ENCODE results near the gene KCTD16.

KCTD16 gene

GRCh38 chr5:144367991-144368390 lies 197.3 kb downstream of the KCTD16 start:
- no peak for TF ChIP-seq CTCF (IDR thresholded peaks at IDR 0.05; ENCODE audit: low read depth, low read length, missing control alignments)
- no peak overlapping the region for H3K4me3 ChIP-seq (replicated peaks; ENCODE audit: low read depth, low read length)
- no peak for DNase-seq (ENCODE audit: extremely low read depth, low read depth)

- no peak for DNase-seq (ENCODE audit: extremely low read depth, low read depth)
- no peak overlapping the region for H3K4me3 ChIP-seq (replicated peaks; ENCODE audit: low read depth, low read length)
- TF ChIP-seq CTCF (IDR thresholded peaks at IDR 0.05; ENCODE audit: low read depth, low read length, missing control alignments), result no peak
Measured at GRCh38 chr5:144368556-144368955, 197.9 kb downstream of the KCTD16 start.

GRCh38 chr5:144369006-144369405 lies 198.3 kb downstream of the KCTD16 start:
- DNase-seq (ENCODE audit: extremely low read depth, low read depth), result no peak
- TF ChIP-seq CTCF (IDR thresholded peaks at IDR 0.05; ENCODE audit: low read depth, low read length, missing control alignments), result no peak

GRCh38 chr5:144370273-144370672 lies 199.6 kb downstream of the KCTD16 start:
- no peak for DNase-seq (ENCODE audit: extremely low read depth, low read depth)
- H3K4me3 ChIP-seq (replicated peaks; ENCODE audit: low read depth, low read length), result no peak overlapping the region
- no peak for TF ChIP-seq CTCF (IDR thresholded peaks at IDR 0.05; ENCODE audit: low read depth, low read length, missing control alignments)

More at GRCh38 chr5:144369006-144369405, 198.3 kb downstream of the KCTD16 start:
- H3K4me3 ChIP-seq (replicated peaks; ENCODE audit: low read depth, low read length), result no peak overlapping the region

GRCh38 chr5:144374637-144375036 lies 204.0 kb downstream of the KCTD16 start:
- TF ChIP-seq CTCF (IDR thresholded peaks at IDR 0.05; ENCODE audit: low read depth, low read length, missing control alignments), result no peak
- H3K4me3 ChIP-seq (replicated peaks; ENCODE audit: low read depth, low read length), result no peak overlapping the region
- no peak for DNase-seq (ENCODE audit: extremely low read depth, low read depth)

- DNase-seq (ENCODE audit: extremely low read depth, low read depth), result no peak
- H3K4me3 ChIP-seq (replicated peaks; ENCODE audit: low read depth, low read length), result no peak overlapping the region
- TF ChIP-seq CTCF (IDR thresholded peaks at IDR 0.05; ENCODE audit: low read depth, low read length, missing control alignments), result no peak
Measured at GRCh38 chr5:144377207-144377606, 206.5 kb downstream of the KCTD16 start.

- no peak overlapping the region for H3K4me3 ChIP-seq (replicated peaks; ENCODE audit: low read depth, low read length)
- DNase-seq (ENCODE audit: extremely low read depth, low read depth), result no peak
- no peak for TF ChIP-seq CTCF (IDR thresholded peaks at IDR 0.05; ENCODE audit: low read depth, low read length, missing control alignments)
Measured at GRCh38 chr5:144378681-144379080, 208.0 kb downstream of the KCTD16 start.
